Endodermal cell (in vitro differentiated cells): ENCODE data around the gene MPRIP. TPM values are rescaled to one million over a fixed set of nuclear protein-coding genes. Genes with fewer than 3 reads are reported as not detected.

Source experiments
- DNase-seq: peaks from one replicate; pipeline ENCODE4 v3.0.0-alpha.2; 2017
- H3K27ac ChIP-seq: 2 replicates; pipeline ENCODE4 v1.5.1; 2013; ENCODE audit warnings: mild to moderate bottlenecking, low read depth, low read length, moderate library complexity
- H3K27me3 ChIP-seq: 2 replicates; pipeline ENCODE4 v1.6.1; 2013; ENCODE audit warnings: mild to moderate bottlenecking, low read length, moderate library complexity; ENCODE audit not compliant: insufficient read depth, control insufficient read depth, poor library complexity, severe bottlenecking
- H3K36me3 ChIP-seq: 2 replicates; pipeline ENCODE4 v1.7.0; 2013; ENCODE audit warnings: mild to moderate bottlenecking, low read length, moderate library complexity; ENCODE audit not compliant: control insufficient read depth, insufficient read depth
- H3K4me1 ChIP-seq: one replicate; pipeline ENCODE4 v1.7.0; 2013; ENCODE audit warnings: low read length; ENCODE audit not compliant: control insufficient read depth, insufficient read depth
- H3K4me3 ChIP-seq: 2 replicates; pipeline ENCODE4 v1.5.1; 2013; ENCODE audit warnings: mild to moderate bottlenecking, low read length, moderate library complexity
- H3K9ac ChIP-seq: 2 replicates; pipeline ENCODE4 v1.6.1; 2013; ENCODE audit warnings: mild to moderate bottlenecking, low read length, moderate library complexity; ENCODE audit not compliant: poor library complexity, severe bottlenecking; ENCODE audit errors: extremely low read depth
- H3K9me3 ChIP-seq: 2 replicates; pipeline ENCODE4 v1.6.1; 2013; ENCODE audit warnings: mild to moderate bottlenecking, low read length, moderate library complexity; ENCODE audit not compliant: control insufficient read depth
- H3K27ac Mint-ChIP-seq: 2 replicates; pipeline ENCODE4 v1.8.0; 2020; ENCODE audit warnings: mixed read lengths
- H3K27me3 Mint-ChIP-seq: 2 replicates; pipeline ENCODE4 v1.8.0; 2021; ENCODE audit warnings: mild to moderate bottlenecking, mixed read lengths; ENCODE audit not compliant: insufficient read depth
- H3K36me3 Mint-ChIP-seq: 2 replicates; pipeline ENCODE4 v1.8.0; 2020; ENCODE audit warnings: low read depth, mixed read lengths
- H3K4me1 Mint-ChIP-seq: 2 replicates; pipeline ENCODE4 v1.8.0; 2020; ENCODE audit warnings: mixed read lengths
- H3K4me3 Mint-ChIP-seq: 2 replicates; pipeline ENCODE4 v1.8.0; 2020; ENCODE audit warnings: mild to moderate bottlenecking, moderate library complexity, mixed read lengths
- H3K9me3 Mint-ChIP-seq: 2 replicates; pipeline ENCODE4 v1.8.0; 2020; ENCODE audit warnings: mild to moderate bottlenecking, mixed read lengths
- CTCF ChIP-seq: fragments of 200-600 bp; sonication (generic); conservative IDR thresholded peaks from 2 replicates; pipeline ENCODE4 v1.5.0; 2021; ENCODE audit warnings: antibody characterized with exemption, mild to moderate bottlenecking
- WGBS, 2 experiments: methylation state at CpG; one replicate each; pipeline versions ENCODE4 v1.1.5 to v1.1.7; 2013; ENCODE audit warnings: missing lambda C conversion rate in 2 of 2, mixed read lengths in 1 of 2; ENCODE audit not compliant: insufficient coverage in 1 of 2, insufficient read length in 1 of 2; 5-methylcytosine and 5-hydroxymethylcytosine counted together
- total RNA-seq, 2 donors: library from RNA; stranded (reverse); fragmentation: NEBNext Ultra II Directional in 1 of 2; extraction: Animal tissue kit (Norgen Biotek cat#: 25700) in 1 of 2; gene quantifications; 2 replicates in 1 of 2; 3 replicates in 1 of 2; pipeline ENCODE4 v1.2.1, GENCODE V29; 2021

Gene MPRIP
- total RNA-seq, 2 donors from 2014 or later, result 154 to 155 TPM

GRCh38 chr17:17220529-17220928, 178.3 kb downstream of the MPRIP start:
- H3K36me3 ChIP-seq, result peaks cover 86% of the 10 kb centered on the region

GRCh38 chr17:17221329-17221728, 179.1 kb downstream of the MPRIP start:
- 95 to 96% methylated on average over 14 to 22 of the region's 22 CpGs for WGBS, 2 experiments
- Histone ChIP-seq H3K4me3 (no peak overlapping the region), H3K36me3 (peaks cover 90% of the 10 kb centered on the region), H3K27ac (no peak overlapping the region), H3K9ac (no peak overlapping the region), H3K27me3 (no peaks in the 10 kb centered on the region), H3K9me3 (no peaks in the 10 kb centered on the region), H3K4me1 (no peaks in the 10 kb centered on the region)
- H3K27ac Mint-ChIP-seq, result peak overlapping the region; percentile 44
- H3K36me3 Mint-ChIP-seq, result peaks cover 85% of the 10 kb centered on the region
- no peak for DNase-seq
- H3K4me1 Mint-ChIP-seq, result no peaks in the 10 kb centered on the region
- no peak overlapping the region for H3K4me3 Mint-ChIP-seq
- H3K9me3 Mint-ChIP-seq, result no peaks in the 10 kb centered on the region
- no peaks in the 10 kb centered on the region for H3K27me3 Mint-ChIP-seq
- TF ChIP-seq CTCF, result no peak

More at GRCh38 chr17:17220529-17220928, 178.3 kb downstream of the MPRIP start:
- Histone ChIP-seq H3K4me1 (no peaks in the 10 kb centered on the region), H3K27ac (no peak overlapping the region), H3K4me3 (no peak overlapping the region), H3K27me3 (no peaks in the 10 kb centered on the region), H3K9me3 (no peaks in the 10 kb centered on the region), H3K9ac (no peak overlapping the region)
- no peak for DNase-seq
- Mint-ChIP-seq H3K4me1 (no peaks in the 10 kb centered on the region), H3K27me3 (no peaks in the 10 kb centered on the region), H3K4me3 (no peak overlapping the region), H3K36me3 (peaks cover 87% of the 10 kb centered on the region), H3K9me3 (no peaks in the 10 kb centered on the region), H3K27ac (no peak overlapping the region)
- 94 to 98% methylated on average over 7 to 8 of the region's 8 CpGs for WGBS, 2 experiments
- no peak for TF ChIP-seq CTCF

GRCh38 chr17:17223736-17224135, 181.5 kb downstream of the MPRIP start:
- Histone ChIP-seq H3K9ac (no peak overlapping the region), H3K36me3 (peaks cover 90% of the 10 kb centered on the region), H3K4me1 (no peaks in the 10 kb centered on the region), H3K27ac (no peak overlapping the region), H3K4me3 (no peak overlapping the region), H3K9me3 (no peaks in the 10 kb centered on the region), H3K27me3 (no peaks in the 10 kb centered on the region)
- H3K27me3 Mint-ChIP-seq, result no peaks in the 10 kb centered on the region
- no peak overlapping the region for H3K4me3 Mint-ChIP-seq
- WGBS, 2 experiments, result 94 to 95% methylated on average over 14 to 16 of the region's 16 CpGs
- H3K9me3 Mint-ChIP-seq, result no peaks in the 10 kb centered on the region
- H3K36me3 Mint-ChIP-seq, result peaks cover 83% of the 10 kb centered on the region
- no peak for DNase-seq
- H3K27ac Mint-ChIP-seq, result no peak overlapping the region
- no peaks in the 10 kb centered on the region for H3K4me1 Mint-ChIP-seq
- TF ChIP-seq CTCF, result no peak
